Fibroblast of skin of right biceps (primary cell): Measurements from ENCODE around the gene MMP17.
"Not testable (repeated sequence)": the region's sequence is repeated elsewhere in the genome, so short reads cannot be mapped to it uniquely, and the experiment has no call there.

ENCODE experiments used
- DNase-seq: peaks from one replicate; pipeline ENCODE4 v3.0.0-alpha.2; 2013

Gene MMP17

DNA sequence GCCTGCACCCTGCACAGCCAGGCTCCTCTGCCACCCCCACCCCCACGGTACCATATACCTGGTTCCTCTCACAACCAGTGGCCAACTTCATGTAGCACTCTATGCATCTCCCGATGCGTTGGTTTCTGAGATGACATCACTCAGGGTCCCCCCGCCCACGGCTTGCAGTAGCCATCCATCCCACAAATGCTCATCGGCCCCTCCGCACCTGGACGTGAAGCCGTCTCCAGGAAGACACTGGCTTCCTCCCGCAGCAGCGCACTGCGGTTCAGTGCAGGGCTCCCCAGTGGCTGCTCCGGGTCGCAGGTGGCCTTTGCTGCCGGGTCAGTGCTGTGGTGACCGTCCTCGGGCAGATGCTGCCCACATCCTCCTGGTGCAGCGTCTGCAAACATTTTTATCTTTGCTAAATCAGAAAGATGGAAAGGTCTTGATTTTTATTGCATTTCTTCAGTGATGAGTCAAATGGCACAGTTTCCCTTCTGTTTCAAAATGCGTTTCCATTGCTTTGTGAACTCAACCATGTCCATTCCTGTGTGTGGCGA is 27.5 kb upstream of the MMP17 start:
- DNase-seq = no peak

DNA sequence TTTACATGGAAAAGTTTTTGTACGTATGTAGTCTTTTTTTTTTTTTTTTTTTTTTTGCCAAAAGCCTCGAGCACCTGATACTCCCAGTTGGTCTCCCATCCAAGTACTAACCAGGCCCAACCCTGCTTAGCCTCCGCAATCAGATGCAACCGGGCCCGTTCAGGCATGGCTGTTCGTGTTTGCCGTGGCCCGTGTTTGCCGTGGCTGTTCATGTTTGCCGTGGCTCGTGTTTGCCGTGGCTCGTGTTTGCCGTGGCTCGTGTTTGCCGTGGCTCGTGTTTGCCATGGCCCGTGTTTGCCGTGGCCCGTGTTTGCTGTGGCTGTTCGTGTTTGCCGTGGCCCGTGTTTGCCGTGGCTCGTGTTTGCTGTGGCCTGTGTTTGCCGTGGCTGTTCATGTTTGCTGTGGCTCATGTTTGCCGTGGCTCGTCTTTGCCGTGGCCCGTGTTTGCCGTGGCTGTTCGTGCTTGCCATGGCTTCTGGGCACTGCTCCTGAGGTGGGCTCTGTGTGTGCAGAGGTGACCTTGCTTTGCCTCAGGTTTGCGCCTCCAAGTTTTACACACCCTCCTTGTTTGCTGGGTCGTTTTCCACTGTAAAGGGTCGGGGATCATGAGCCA is 26.8 kb upstream of the MMP17 start:
- DNase-seq = no peak

DNA sequence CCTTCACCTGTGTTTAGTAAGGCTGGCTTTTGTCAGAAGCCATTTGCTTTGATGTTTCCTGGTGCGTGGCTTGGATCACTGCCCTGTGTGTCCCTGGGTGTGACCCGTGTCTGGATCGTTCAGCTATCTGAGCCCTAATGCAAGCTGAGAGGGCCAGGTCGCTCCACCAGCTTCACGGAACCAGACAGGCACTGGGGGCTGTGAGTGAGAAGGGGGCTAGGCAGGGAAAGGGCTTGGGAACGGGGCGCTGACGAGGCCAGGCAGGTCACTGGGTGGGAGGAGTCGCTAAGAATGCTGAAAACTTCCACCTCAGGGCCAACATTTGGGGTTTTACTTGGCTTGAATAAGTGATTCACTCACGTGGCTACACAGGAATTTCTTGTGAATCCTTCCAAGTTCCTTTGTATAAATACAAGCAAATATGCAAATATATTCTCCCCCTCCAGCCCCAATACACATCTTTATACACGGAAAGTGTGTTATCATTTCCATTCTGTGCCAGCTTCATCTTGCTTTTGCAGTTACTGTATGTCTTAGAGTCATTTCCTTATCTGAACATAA is 24.2 kb upstream of the MMP17 start:
- peak; percentile 70 for DNase-seq

DNA sequence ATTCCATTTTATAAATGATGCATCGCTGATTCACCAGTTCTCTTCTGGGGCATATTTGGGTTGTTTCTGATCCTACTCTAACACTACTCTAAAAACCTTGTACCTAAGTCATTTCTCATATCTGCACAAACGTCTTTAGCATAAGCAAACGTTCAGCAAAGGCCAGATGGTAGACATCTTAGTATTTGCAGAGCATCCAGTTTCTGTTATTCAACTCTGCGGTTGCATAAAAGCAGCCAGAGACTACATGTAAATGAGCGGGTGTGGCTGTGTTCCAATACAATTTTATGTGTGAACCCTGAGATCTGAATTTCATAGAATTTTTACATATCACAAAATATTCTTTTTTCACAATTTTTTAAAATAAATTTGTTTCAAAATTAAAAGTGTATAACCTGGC is 22.8 kb upstream of the MMP17 start:
- DNase-seq = no peak

DNA sequence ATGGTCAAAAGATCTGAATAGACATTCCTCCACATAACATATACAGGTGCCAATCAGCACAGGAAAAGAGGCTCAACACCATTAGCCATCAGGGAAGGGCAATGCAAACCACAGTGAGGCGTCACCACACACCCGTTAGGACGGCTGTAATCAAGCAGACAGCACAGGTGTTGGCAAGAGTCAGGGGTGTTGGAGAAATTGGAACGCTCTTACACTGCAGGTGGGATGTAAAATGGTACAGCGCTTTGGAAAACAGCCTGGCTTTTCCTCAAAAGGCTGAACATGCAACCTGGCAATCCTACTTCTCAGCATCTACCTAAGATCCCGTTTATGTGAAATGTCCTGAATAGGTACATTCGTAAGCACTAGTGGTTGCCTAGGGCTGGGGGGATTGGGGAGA is 21.5 kb upstream of the MMP17 start:
- DNase-seq = no peak

DNA sequence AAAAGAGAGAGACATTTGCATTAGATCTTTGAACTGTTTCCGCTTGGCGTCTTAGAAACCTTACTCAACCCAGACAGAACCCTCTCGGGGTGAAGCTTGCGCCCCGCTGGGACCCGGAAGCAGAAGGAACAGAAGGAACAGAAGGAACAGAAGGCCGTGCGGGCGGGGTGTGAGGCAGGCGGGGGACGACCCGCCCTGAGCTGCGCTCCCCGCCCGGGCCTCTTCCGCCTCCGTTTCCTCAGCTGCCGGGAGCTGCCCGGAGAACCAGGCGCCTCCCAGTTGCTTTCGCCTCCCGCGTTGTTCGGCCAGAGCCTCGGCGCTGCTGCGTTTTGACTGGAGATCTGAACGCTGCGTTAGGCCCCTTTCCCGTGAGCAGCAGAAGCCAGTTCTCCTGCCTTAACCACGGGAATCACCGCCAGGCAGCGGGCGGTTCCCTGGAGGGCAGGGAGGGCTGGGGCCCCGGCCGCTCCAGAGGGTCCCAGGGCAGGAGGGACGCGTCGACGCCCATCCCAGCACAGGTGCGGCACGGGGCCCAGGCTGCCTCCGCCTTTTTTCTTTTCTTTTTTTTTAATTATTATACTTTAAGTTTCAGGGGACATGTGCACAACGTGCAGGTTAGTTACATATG is 19.3 kb upstream of the MMP17 start:
- no peak for DNase-seq

DNA sequence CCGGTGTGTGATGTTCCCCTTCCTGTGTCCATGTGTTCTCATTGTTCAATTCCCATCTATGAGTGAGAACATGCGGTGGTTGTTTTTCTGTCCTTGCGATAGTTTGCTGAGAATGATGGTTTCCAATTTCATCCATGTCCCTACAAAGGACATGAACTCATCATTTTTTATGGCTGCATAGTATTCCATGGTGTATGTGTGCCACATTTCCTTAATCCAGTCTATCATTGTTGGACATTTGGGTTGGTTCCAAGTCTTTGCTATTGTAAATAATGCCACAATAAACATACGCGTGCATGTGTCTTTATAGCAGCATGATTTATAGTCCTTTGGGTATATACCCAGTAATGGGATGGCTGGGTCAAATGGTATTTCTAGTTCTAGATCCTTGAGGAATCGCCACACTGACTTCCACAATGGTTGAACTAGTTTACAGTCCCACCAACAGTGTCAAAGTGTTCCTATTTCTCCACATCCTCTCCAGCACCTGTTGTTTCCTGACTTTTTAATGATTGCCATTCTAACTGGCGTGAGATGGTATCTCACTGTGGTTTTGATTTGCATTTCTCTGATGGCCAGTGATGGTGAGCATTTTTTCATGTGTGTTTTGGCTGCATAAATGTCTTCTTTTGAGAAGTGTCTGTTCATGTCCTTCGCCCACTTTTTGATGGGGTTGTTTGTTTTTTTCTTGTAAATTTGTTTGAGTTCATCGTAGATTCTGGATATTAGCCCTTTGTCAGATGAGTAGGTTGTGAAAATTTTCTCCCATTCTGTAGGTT is 18.5 kb upstream of the MMP17 start:
- not testable (repeated sequence) for DNase-seq

DNA sequence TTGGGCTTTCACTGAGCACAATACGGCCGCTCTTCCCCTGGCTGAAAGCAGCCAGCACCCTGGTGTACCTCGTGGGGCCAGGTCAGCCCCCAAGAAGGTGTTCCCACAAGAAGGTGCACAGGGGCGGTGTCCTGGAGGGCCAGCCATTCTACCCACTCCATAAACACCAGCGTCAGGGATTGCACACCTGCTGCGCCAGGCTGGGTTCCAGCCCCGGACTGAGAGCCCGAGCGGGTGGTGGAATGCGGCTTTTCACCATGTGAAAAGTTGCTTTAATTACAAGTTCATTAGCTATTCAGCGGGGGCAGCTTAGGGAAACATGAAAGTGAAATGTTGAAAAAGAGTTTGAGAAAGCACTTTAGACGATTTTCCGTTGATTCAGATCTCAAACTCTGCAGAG is 17.5 kb upstream of the MMP17 start:
- DNase-seq = no peak

DNA sequence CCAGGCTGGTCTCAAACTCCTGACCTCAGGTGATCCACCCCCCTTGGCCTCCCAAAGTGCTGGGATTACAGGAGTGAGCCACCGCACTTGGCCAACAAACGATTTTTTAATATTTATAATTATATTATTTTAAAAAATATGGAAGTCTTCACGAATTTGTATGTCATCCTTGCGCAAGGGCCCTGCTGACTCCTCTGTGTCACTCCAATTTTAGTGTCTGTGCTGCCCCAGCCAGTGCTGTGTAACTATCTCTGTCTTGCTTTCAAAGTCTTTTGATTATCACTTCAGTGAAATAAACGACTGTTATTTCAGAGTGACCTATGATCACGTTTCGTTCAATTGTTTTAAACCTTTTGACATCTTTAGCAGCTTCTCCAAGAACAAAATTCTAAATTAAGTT is 13.1 kb upstream of the MMP17 start:
- DNase-seq = no peak

DNA sequence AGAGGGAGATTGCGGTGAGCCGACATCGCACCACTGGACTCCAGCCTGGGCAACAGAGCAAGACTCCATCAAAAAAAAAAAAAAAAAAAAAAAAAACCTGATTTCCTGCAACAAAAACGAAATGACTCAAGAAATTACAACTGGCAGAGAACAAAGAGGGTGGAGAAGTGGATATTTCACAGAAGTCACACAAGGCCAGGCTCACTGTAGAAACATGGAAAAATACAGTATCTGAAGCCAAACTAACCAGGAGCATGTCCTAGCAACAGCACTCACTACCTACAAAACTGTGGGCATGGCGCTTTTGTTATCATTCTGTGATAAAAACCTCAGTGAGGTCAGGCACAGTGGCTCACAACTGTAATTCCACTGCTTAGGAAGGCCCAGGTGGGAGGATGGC is 11.7 kb upstream of the MMP17 start:
- DNase-seq = no peak

DNA sequence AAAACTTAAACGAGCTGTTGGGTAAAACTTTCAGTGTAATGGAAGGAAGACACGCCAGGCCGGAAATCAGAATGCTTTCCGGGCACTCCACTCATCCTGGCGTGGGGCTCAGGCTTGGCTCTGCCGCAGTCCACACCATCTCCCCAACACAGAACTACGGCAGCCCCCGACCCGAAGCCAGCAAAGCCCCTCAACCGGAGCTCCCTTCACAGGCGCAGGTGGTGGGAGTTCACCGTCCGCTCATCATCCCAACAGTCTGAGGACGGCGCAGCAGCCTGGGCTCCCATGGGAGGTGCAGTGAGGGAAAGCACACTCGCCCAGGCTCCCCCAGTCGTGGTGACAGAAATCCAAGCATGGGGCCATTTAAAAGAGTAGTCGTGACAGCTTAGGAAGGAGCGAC is 11.0 kb upstream of the MMP17 start:
- DNase-seq = no peak

DNA sequence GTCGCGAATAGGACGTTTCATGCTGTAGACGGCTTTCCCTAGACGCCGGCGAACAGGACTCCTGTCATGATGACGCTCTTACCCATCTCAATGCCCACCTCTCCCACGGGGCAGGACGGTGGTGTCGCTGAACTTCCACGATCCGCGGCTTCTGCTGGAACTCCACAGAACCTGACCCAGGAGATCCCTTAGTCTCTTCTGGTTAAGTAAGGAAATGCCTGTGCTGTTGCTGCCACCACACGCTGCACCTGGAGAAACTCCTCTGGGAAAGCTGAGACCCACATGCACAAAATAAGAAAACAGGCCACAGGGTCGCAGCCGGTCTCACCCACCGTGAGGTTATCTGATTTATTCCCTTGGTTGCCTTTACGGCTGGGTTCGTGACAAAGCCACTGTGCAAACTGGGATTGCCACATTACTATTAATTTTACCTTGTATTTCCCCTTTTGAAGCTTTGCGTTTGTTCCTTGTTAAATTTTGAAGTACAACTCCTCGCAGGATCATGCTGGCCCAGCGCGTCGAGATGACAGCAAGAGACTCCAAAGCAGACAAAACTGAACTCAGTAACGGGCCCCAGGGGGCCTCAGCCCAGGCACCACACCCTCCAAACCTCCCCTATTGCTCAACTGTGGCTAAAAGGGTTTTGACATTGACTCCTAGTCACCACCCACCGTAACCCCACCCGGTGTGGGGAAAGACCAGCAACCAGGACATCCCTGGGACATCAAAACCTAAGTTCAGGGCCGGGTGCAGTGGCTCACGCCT is 9.2 kb upstream of the MMP17 start:
- DNase-seq = no peak

DNA sequence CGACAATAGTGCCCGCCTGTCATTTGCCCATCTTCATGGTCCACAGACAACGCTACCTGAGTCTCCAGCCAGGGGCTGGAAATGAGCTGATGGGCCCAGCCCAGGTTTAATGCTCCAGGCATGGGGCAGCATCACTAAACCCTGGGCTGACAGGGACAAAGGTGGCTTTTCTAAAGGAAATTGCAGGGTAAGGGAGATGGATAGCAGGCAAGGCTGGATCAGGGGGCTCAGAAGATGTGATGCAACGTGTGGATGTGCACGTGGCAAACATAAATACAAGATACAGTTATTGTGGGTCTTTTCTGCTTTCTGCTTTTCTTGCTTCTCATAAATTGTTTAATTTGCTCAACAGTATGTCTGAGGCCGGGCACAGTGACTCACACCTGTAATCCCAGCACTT is 3.7 kb upstream of the MMP17 start:
- no peak for DNase-seq

DNA sequence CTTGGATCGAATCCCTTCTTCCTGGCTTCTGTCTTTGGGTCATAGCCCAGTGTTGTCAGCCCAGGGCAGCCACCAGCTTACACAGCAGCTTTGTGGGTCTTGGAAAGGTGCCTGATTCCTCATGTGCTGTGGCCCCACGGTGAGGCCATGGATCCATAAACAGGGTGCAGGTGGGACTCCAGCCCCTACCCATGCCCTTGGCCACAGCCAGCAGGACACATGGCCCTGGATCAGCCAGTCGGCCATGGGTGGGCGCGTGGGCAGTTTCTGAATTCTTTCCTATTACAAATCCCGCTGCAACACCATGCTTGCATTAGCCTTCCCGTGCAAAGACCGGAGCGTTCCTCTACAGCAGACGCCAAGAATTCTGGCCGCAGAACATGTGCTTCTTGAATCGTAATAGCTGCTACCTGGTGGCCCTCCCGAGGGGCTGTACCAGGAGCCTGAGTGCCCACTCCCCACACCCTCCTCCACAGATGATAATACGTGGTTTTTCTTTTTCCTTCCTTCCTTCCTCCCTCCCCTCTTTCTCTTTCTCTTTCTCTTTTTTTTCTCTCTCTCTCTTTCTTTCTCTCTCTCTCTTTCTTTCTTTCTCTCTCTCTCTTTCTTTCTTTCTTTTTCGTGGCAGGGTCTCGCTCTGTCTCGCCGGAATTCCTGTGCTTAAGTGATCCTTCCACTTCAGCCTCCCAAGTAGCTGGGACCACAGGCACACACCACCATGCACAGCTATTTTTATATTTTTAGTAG is 2.9 kb upstream of the MMP17 start:
- peak; percentile 23 for DNase-seq

DNA sequence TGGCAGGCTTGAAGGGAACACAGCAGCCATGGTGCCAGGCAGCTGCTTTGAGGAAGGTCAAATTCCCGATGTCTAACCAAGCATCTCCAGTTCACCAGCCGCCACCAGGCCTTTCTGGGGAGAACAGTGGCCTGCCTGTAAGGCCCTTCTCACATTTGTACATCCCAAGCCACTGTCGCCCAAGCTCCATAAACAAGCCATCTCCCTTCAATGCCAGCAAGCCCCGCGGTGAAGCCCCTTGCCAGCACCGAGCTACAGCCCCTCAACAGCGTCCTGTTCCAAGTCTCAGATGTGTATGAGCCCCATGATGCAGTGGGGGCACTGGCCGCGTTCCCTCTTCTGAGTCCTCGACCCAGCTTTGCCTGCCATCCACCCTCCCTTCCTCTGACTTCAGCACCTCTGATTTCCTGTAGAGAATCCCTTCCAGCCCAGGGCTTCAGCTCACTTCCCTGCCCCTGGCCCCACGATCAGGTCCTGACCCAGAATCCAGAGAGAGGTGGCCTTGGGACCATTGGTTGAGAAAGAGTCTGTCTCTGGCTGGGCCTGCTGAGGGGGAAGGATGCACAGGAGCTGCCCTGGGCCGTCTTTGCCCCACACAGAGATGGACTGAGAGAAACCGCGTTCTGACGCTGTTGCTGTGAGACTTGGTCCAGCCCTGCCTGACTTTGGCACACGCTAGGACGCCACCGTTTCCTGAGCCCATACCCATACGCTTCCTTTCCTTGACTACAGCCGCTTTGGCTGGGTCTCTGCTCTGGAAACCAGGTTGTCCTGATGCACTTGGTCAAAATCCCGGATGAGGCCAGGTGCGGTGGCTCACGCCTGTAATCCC is 1.9 kb upstream of the MMP17 start:
- no peak for DNase-seq

DNA sequence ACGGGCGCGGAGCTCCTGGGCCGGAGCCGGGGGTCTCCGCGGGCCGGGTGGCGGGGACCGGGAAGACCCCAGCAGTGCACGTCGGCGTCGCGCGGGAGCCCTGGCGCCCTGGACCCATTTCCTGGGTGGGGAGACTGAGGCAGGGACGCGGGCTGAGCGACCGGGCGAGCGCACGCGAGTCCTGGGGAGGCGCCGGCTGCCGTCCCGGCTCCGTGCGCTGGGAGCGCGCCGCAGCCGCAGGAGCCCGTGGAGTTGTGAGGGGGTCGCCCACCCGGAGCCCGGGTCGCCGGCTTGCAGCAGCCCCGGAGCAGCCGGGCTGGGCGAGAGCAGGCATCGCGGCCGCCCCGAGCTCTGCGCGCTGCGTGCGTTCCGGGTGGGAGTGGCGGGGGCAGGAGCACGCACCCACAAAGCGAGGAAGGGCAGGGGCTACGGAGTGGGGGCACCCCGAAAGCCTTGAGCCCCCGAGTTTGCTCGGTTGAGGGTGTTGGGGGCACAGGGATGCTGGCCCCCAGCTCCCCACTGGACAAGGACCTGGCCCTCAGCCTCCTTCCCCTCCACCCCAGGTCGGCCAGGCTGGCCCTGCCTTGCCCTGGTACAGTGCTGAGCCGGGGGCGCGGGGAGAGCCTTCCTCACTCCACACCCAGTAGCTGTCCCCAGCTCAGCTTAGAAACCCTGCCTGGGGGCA is 620 bp downstream of the MMP17 start:
- no peak for DNase-seq

DNA sequence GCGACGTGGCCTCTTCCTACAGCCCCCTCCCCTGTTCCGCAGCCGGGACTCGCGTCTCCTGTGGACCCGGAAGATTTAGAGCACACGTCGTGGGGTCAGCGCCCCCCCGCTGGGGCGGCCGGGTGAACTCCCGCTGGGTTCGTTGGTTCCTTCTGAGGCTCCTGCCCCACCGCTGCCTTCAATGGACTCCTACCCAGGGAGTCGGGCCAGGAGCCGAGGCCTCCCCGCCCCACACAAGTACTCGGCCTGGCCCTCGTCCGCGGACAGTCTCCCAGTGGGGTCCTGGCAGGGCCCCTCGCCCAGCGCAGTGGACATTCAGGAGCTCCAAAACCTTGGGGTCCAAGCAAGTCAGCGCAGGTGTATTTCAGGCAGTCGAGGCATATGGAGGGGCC is 1.2 kb downstream of the MMP17 start:
- DNase-seq = no peak

DNA sequence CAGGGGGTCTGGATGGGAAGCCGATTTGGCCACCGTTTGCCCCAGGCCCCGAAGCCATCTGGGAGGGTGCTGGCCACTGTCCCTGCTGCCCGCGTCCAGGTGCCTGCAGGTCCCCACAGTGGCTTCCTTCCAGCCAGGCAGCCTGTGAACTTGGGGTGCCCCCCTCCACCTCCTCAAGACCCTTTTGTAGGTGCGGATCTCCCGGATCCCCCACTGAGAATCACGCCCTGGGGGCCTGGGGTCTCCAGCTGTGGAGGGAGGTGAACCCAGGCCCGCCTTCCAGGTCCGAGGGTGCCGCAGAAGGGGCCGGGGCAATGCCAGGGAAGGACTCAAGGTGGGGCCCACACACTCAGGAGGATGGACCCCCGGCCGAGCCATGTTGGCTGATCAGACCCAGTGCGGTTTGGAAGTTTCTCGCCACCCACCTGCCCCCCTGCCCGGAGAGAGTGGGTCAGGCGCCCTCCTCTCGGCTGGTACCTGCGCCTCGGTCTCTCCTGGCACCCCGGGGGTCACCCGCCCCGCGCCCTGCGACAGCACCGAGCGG is 1.7 kb downstream of the MMP17 start:
- no peak for DNase-seq

DNA sequence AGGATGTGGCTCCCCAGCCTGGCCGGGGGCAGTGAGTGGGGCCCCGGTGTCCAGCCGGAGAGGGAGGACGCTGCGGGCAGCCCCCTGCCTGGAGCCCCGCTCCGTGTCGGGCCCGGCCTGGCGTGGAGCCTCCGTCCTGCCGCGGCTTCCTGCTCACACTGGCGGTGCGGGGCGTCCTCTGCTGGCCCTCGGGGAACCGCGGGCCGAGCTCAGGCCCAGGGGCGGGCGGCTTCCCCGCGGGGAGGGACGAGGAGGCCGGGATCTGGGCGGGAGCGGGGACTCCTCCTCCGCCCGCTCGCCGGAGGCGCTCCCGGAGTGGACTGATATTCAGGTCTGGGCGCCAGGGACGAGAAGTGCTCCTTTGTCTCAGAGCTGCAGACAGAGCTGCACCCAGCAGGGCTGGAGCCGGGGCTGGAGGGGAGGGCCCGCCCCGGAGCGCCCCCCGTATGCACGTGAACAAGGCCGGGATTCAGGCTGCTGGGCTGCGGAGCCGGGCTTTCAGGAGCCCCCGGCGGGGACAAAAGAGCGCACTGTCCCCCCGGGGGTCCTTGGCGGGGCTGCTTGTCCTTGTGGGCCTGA is 2.2 kb downstream of the MMP17 start:
- peak; percentile 88 for DNase-seq
